GM19351 (cell line): ENCODE data around the gene LPIN2.

ENCODE experiments used
- ATAC-seq: cut with Tn5 transposase; IDR thresholded peaks from one replicate; pipeline ENCODE4 v1.9.1; 2021; ENCODE audit warnings: mild to moderate bottlenecking, moderate library complexity; ENCODE audit not compliant: unreplicated experiment

Gene LPIN2

GRCh38 chr18:2982452-2983269 is 30.3 kb downstream of the LPIN2 start:
- no peak for ATAC-seq

- no peak for ATAC-seq
These were observed 30.9 kb downstream of the LPIN2 start for GRCh38 chr18:2982022-2982421.

- no peak for ATAC-seq
These were observed 31.7 kb downstream of the LPIN2 start for GRCh38 chr18:2981212-2981728.

GRCh38 chr18:2979871-2980790 is 32.8 kb downstream of the LPIN2 start:
- ATAC-seq: peak; percentile 35

- no peak for ATAC-seq
These were observed 33.8 kb downstream of the LPIN2 start for GRCh38 chr18:2979129-2979528.

GRCh38 chr18:2978661-2979106 is 34.3 kb downstream of the LPIN2 start:
- peak; percentile 11 for ATAC-seq

GRCh38 chr18:2978208-2978607 is 34.7 kb downstream of the LPIN2 start:
- peak; percentile 60 for ATAC-seq

GRCh38 chr18:2976218-2977132 is 36.5 kb downstream of the LPIN2 start:
- ATAC-seq: no peak

GRCh38 chr18:2974731-2975130 is 38.2 kb downstream of the LPIN2 start:
- no peak for ATAC-seq

- peak; percentile 90 for ATAC-seq
These were observed 41.0 kb downstream of the LPIN2 start for GRCh38 chr18:2971741-2972552.

GRCh38 chr18:2970772-2971659 is 41.9 kb downstream of the LPIN2 start:
- ATAC-seq: peak; percentile 27

- ATAC-seq: no peak
These were observed 42.6 kb downstream of the LPIN2 start for GRCh38 chr18:2970344-2970743.

- no peak for ATAC-seq
These were observed 43.2 kb downstream of the LPIN2 start for GRCh38 chr18:2969695-2970094.

GRCh38 chr18:2968606-2969005 is 44.3 kb downstream of the LPIN2 start:
- ATAC-seq: no peak

- no peak for ATAC-seq
These were observed 45.1 kb downstream of the LPIN2 start for GRCh38 chr18:2967820-2968219.

GRCh38 chr18:2967357-2967756 is 45.6 kb downstream of the LPIN2 start:
- ATAC-seq: no peak

- ATAC-seq: no peak
These were observed 46.4 kb downstream of the LPIN2 start for GRCh38 chr18:2966560-2966959.

GRCh38 chr18:2965797-2966196 is 47.1 kb downstream of the LPIN2 start:
- ATAC-seq: no peak
